HG02588 (cell line): ENCODE data around the gene ZNF622.
"Not testable (repeated sequence)": the region's sequence is repeated elsewhere in the genome, so short reads cannot be mapped to it uniquely, and the experiment has no call there.

ENCODE experiments used
- ATAC-seq: cut with Tn5 transposase; IDR thresholded peaks from one replicate; pipeline ENCODE4 v1.9.1; 2021; ENCODE audit warnings: mild to moderate bottlenecking, moderate library complexity; ENCODE audit not compliant: unreplicated experiment

Gene ZNF622

GRCh38 chr5:16436065-16436682, 29.4 kb downstream of the ZNF622 start:
- ATAC-seq = not testable (repeated sequence)

- no peak for ATAC-seq
These were observed 34.1 kb downstream of the ZNF622 start for GRCh38 chr5:16431490-16431889.

GRCh38 chr5:16430349-16431089, 35.1 kb downstream of the ZNF622 start:
- no peak for ATAC-seq

DNA sequence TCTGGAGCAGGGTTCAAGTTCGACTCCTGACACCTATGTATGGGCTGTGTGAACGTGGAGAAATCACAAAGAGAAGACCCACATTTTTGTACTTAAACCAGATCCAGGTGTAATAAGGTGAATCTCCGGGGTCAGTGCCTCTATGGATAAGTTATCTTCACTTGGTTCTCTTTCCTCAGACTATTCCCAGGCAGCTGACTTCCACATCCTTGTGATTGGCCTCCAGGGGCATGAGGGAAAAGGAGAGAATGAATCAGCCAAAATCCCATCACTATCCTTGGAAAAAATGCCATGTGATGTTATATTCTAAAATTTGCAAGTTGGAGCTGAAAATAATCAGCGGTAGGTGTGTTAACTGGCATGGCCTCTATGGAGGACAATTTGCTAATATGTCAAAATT, 37.2 kb downstream of the ZNF622 start:
- no peak for ATAC-seq

GRCh38 chr5:16427587-16427986, 38.0 kb downstream of the ZNF622 start:
- no peak for ATAC-seq

GRCh38 chr5:16418471-16418922, 47.1 kb downstream of the ZNF622 start:
- ATAC-seq = no peak

DNA sequence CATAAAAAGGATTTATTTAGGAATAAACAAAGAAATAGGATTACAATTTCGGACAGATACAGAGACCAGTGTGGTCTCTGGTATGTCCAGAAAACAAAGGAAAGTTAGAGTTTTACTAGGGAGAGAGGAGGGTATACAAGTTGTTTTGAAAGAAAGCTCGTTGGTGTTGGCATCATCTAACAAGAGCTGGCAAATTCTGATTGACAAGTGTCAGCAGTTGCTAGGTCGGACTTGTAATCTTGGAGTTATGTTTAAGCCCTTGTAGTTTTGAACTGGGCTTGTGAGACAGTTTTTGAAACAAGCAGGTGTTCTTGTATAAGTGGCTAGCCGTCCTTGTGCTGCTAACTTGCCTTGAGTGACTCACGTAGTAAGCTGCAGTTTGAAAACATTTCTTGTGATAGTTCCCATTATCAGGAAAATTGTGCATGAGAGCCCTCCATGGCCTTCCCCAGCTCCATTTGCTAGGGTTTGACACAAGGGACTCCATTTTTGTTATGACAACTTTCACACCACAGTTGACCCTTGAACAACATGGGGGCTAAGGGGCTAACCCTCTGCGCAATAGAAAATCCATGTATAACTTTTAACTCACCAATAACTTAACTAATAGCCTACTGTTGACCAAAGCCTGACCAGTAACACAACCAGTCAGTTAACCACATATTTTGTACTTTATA, 48.1 kb downstream of the ZNF622 start:
- ATAC-seq = no peak

GRCh38 chr5:16414861-16415260, 50.7 kb downstream of the ZNF622 start:
- ATAC-seq = no peak

DNA sequence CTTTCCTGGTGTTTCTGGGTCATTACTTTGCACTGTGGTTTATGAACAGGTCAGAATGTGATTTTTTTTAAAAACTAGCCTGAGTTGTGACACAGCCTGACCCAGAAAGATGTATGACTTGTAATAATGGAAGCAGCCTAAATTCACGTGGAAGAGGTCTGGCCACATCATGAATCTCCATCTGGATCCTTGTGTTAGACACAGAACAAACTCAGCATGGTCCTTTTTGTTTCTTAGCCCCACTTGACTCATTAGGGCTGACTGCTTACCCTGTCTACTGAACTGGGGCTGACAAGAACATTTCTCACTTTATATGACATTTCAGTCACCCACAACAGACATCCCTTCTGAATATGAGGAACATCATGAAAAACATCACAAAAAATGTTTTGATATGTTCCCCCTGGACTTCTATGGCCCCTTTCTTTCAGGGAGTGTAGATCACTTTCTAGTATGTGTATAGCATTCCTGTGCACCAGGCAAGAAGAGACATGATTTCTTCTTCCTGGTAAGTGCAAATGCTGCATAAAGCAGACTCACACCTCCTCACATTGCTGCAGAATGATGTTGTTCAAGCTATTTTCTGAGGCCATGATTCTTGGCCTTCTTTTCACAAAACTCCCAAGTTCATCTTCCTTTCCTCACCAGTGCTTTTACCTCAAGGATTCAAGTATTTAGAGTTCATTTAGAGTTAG, 52.3 kb downstream of the ZNF622 start:
- ATAC-seq = no peak

GRCh38 chr5:16412556-16412955, 53.0 kb downstream of the ZNF622 start:
- ATAC-seq = no peak

- ATAC-seq = no peak
These were observed 53.7 kb downstream of the ZNF622 start for GRCh38 chr5:16411741-16412455.

DNA sequence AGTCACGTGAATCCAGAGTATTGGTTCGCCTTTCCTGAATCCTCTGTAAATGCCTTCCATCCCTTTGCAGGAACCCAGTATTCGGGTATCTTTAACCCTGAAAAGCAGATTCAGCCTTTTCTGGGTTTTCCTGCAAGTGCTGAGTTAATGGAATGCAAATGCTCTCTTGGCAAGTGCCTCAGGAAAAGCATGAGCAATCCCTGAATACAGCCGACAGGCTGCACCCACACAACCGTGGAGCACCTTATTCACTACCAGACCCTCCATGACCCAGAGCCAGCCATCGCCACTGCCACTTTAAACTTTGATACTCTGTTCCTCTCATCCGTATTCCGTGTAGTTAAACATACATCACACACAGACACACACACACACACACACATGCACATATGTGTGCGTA, 54.4 kb downstream of the ZNF622 start:
- no peak for ATAC-seq

DNA sequence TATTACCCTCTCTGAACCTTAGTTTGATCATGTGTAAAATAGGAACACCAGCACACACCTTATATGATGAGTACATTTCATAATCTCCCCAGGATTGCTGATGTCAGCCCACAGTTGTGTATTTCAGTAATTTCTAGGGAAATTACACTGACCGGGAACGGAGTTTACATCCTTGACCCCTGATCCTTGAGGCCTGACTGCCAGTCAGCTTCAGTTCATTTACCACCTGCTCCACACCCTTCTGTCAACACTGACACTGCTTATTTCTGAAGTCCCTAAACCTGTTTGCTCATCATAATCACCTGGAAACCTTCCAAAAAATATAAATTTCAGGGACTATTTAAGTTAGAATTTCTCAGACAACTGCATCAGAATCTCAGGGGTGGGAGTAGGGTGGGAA, 55.3 kb downstream of the ZNF622 start:
- no peak for ATAC-seq

DNA sequence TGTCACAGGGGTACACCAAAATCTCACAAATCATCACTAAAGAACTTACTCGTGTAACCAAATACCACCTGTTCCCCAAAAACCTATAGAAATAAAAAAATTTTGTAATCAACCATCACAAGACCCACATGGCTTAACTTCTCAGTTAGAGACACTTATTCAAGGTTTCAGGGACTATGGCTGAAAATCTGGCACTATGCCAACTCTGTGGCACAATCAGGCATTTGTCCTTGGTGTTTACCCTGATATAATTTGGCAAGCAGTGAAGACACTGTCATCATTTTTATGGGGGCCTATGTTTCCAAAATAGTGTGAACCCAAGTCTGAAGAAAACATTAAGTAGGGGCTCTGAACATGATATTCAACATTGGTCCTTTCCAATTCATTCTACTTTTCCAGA, 59.0 kb downstream of the ZNF622 start:
- ATAC-seq = no peak

GRCh38 chr5:16406023-16406422, 59.6 kb downstream of the ZNF622 start:
- no peak for ATAC-seq
